MM.1S (cell line): ENCODE measurements around the gene ADGRE3.

ENCODE experiments used
- EZH2phosphoT487 ChIP-seq: fragments of 300-600 bp; sonication (generic); IDR thresholded peaks from 2 replicates; pipeline ENCODE4 v1.6.1; 2018; ENCODE audit warnings: antibody characterized with exemption, low read length
- TF ChIP-seq, protein P1 (sequence below): fragments of 300-600 bp; sonication (generic); IDR thresholded peaks from 2 replicates; pipeline ENCODE4 v1.5.1; 2016; ENCODE audit warnings: antibody characterized with exemption, low read length, mixed read lengths

GRCh38 chr19:14659874-14660489, 14.7 kb downstream of the ADGRE3 start:
- no peak for TF ChIP-seq EZH2phosphoT487
- TF ChIP-seq, protein P1, sequence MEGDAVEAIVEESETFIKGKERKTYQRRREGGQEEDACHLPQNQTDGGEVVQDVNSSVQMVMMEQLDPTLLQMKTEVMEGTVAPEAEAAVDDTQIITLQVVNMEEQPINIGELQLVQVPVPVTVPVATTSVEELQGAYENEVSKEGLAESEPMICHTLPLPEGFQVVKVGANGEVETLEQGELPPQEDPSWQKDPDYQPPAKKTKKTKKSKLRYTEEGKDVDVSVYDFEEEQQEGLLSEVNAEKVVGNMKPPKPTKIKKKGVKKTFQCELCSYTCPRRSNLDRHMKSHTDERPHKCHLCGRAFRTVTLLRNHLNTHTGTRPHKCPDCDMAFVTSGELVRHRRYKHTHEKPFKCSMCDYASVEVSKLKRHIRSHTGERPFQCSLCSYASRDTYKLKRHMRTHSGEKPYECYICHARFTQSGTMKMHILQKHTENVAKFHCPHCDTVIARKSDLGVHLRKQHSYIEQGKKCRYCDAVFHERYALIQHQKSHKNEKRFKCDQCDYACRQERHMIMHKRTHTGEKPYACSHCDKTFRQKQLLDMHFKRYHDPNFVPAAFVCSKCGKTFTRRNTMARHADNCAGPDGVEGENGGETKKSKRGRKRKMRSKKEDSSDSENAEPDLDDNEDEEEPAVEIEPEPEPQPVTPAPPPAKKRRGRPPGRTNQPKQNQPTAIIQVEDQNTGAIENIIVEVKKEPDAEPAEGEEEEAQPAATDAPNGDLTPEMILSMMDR, result no peak
